Measurements from ENCODE around the gene SLC47A1. TPM values are rescaled to one million over a fixed set of nuclear protein-coding genes. Genes with fewer than 3 reads are reported as not detected.

The SLC47A1 gene
- total and polyA plus RNA-seq, 8 donors, result 0.12 to 0.97 (median 0.49) TPM; not detected in 1

GRCh38 chr17:19541445-19541844, 7.8 kb downstream of the SLC47A1 start:
- no peaks in the 10 kb centered on the region for H3K4me1 ChIP-seq
- no peak overlapping the region for H3K4me3 ChIP-seq
- no peak overlapping the region for H3K27ac ChIP-seq
- ATAC-seq (no peak), FAIRE-seq (no peak), DNase-seq (no peak)
- 83 to 84% methylated on average over 6 of the region's 6 CpGs for WGBS, 2 donors
- H3K36me3 ChIP-seq, result no peaks in the 10 kb centered on the region
- no peaks in the 10 kb centered on the region for H3K9me3 ChIP-seq
- no peaks in the 10 kb centered on the region for H3K27me3 ChIP-seq
- no peak for TF ChIP-seq CTCF (IDR thresholded peaks at IDR 0.05)
- intact Hi-C loops (cut with DNase I), result no loop called here

- no peak for DNase-seq
- WGBS, 2 donors, result 84 to 92% methylated on average over 8 of the region's 8 CpGs
- Histone ChIP-seq H3K27ac (no peak overlapping the region), H3K27me3 (no peaks in the 10 kb centered on the region), H3K4me3 (no peak overlapping the region), H3K4me1 (no peaks in the 10 kb centered on the region), H3K36me3 (no peaks in the 10 kb centered on the region), H3K9me3 (no peaks in the 10 kb centered on the region)
- no peak for TF ChIP-seq CTCF (IDR thresholded peaks at IDR 0.05)
- FAIRE-seq, result no peak
- intact Hi-C loops (cut with DNase I), result no loop called here
- ATAC-seq, result no peak
These were observed 8.6 kb downstream of the SLC47A1 start for GRCh38 chr17:19542247-19542646.

GRCh38 chr17:19544366-19544765, 10.7 kb downstream of the SLC47A1 start:
- H3K36me3 ChIP-seq, result no peaks in the 10 kb centered on the region
- intact Hi-C loops (cut with DNase I), result no loop called here
- 80 to 87% methylated on average over 8 of the region's 8 CpGs for WGBS, 2 donors
- no peak overlapping the region for H3K27ac ChIP-seq
- ATAC-seq (no peak), DNase-seq (no peak), FAIRE-seq (no peak)
- no peaks in the 10 kb centered on the region for H3K27me3 ChIP-seq
- H3K9me3 ChIP-seq, result no peaks in the 10 kb centered on the region
- H3K4me1 ChIP-seq, result no peaks in the 10 kb centered on the region
- H3K4me3 ChIP-seq, result no peak overlapping the region
- TF ChIP-seq CTCF (IDR thresholded peaks at IDR 0.05), result no peak

GRCh38 chr17:19546289-19547065, 12.8 kb downstream of the SLC47A1 start:
- H3K27ac ChIP-seq, result no peak overlapping the region
- intact Hi-C loops (cut with DNase I), result no loop called here

More at GRCh38 chr17:19546289-19547065, 12.8 kb downstream of the SLC47A1 start:
- ATAC-seq, result peak in 3 of 4 donors; percentile 77 to 83 (median 79)
- WGBS, 2 donors, result 35 to 37% methylated on average over 6 of the region's 6 CpGs
- no peak for FAIRE-seq
- no peaks in the 10 kb centered on the region for H3K36me3 ChIP-seq
- no peaks in the 10 kb centered on the region for H3K4me1 ChIP-seq
- H3K27me3 ChIP-seq, result no peaks in the 10 kb centered on the region
- TF ChIP-seq CTCF (IDR thresholded peaks at IDR 0.05), result no peak
- peak in 1 of 6 donors; percentile 24 for DNase-seq
- H3K9me3 ChIP-seq, result no peaks in the 10 kb centered on the region
- H3K4me3 ChIP-seq, result no peak overlapping the region
